Hepatocyte (in vitro differentiated cells): ENCODE data around the gene SND1.

Source experiments
- EZH2 ChIP-seq: fragments of 200-600 bp; sonication (generic); IDR thresholded peaks from 2 replicates; pipeline ENCODE4 v1.6.1; 2016; ENCODE audit warnings: antibody characterized with exemption, mild to moderate bottlenecking, borderline replicate concordance
- TF ChIP-seq, protein P1 (sequence below): fragments of 200-600 bp; sonication (generic); IDR thresholded peaks from 2 replicates; pipeline ENCODE4 v1.5.1; 2016; ENCODE audit warnings: antibody characterized with exemption, mild to moderate bottlenecking; ENCODE audit not compliant: poor library complexity

DNA sequence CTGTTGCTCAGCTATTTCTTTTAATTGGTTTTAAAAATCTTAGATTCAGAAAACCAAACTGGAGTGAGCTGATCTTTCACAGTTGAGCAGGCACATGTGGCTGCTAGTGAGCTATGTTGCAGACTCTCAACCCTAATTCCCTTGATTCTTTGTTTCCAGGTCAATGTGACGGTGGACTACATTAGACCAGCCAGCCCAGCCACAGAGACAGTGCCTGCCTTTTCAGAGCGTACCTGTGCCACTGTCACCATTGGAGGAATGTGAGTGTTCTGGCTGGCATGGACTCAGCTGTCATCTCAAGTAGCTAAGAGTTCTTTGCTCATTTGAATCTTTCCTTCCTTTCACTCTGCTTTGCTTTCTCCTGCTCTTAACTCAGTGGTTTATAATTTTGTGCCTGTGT, 192.2 kb downstream of the SND1 start:
- TF ChIP-seq EZH2: no peak
- TF ChIP-seq, protein P1, sequence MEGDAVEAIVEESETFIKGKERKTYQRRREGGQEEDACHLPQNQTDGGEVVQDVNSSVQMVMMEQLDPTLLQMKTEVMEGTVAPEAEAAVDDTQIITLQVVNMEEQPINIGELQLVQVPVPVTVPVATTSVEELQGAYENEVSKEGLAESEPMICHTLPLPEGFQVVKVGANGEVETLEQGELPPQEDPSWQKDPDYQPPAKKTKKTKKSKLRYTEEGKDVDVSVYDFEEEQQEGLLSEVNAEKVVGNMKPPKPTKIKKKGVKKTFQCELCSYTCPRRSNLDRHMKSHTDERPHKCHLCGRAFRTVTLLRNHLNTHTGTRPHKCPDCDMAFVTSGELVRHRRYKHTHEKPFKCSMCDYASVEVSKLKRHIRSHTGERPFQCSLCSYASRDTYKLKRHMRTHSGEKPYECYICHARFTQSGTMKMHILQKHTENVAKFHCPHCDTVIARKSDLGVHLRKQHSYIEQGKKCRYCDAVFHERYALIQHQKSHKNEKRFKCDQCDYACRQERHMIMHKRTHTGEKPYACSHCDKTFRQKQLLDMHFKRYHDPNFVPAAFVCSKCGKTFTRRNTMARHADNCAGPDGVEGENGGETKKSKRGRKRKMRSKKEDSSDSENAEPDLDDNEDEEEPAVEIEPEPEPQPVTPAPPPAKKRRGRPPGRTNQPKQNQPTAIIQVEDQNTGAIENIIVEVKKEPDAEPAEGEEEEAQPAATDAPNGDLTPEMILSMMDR: no peak
